GM18870 (cell line): Measurements from ENCODE around the gene XPOT.

ENCODE experiments used
- ATAC-seq: cut with Tn5 transposase; IDR thresholded peaks from one replicate; pipeline ENCODE4 v1.9.1; 2021; ENCODE audit warnings: moderate library complexity; ENCODE audit not compliant: unreplicated experiment

The XPOT gene

GRCh38 chr12:64466178-64466577, 62.0 kb downstream of the XPOT start:
- ATAC-seq: no peak

GRCh38 chr12:64468966-64469365, 64.8 kb downstream of the XPOT start:
- no peak for ATAC-seq

- no peak for ATAC-seq
These were observed 65.4 kb downstream of the XPOT start for GRCh38 chr12:64469455-64470142.

GRCh38 chr12:64470495-64470894, 66.3 kb downstream of the XPOT start:
- no peak for ATAC-seq

- no peak for ATAC-seq
These were observed 69.0 kb downstream of the XPOT start for GRCh38 chr12:64473176-64473575.

GRCh38 chr12:64475518-64475917, 71.3 kb downstream of the XPOT start:
- no peak for ATAC-seq

- no peak for ATAC-seq
These were observed 72.7 kb downstream of the XPOT start for GRCh38 chr12:64476844-64477243.

GRCh38 chr12:64478661-64479060, 74.5 kb downstream of the XPOT start:
- ATAC-seq: no peak

GRCh38 chr12:64480148-64480547, 76.0 kb downstream of the XPOT start:
- no peak for ATAC-seq

GRCh38 chr12:64486657-64487056, 82.5 kb downstream of the XPOT start:
- ATAC-seq: no peak

GRCh38 chr12:64491718-64492117, 87.5 kb downstream of the XPOT start:
- ATAC-seq: no peak

- no peak for ATAC-seq
These were observed 89.3 kb downstream of the XPOT start for GRCh38 chr12:64493513-64493912.

GRCh38 chr12:64494998-64495729, 91.0 kb downstream of the XPOT start:
- ATAC-seq: no peak

GRCh38 chr12:64496839-64497400, 92.7 kb downstream of the XPOT start:
- ATAC-seq: no peak

GRCh38 chr12:64497484-64497883, 93.3 kb downstream of the XPOT start:
- no peak for ATAC-seq

- no peak for ATAC-seq
These were observed 93.7 kb downstream of the XPOT start for GRCh38 chr12:64497903-64498302.

GRCh38 chr12:64500394-64500793, 96.2 kb downstream of the XPOT start:
- ATAC-seq: no peak
